HepG2 (cell line): ENCODE measurements around the gene TST. TPM values are rescaled to one million over a fixed set of nuclear protein-coding genes. Genes with fewer than 3 reads are reported as not detected.

Source experiments
- E2F1 ChIP-seq: sonication (generic); formaldehyde crosslinking; IDR thresholded peaks from 2 replicates; pipeline ENCODE4 v1.5.0; 2020; ENCODE audit warnings: missing genetic modification reagents
- HNRNPK ChIP-seq: fragments of 200-400 bp; formaldehyde crosslinking; IDR thresholded peaks from 2 replicates; pipeline ENCODE4 v1.6.1; 2018; ENCODE audit warnings: low read length, low read depth, moderate library complexity, mild to moderate bottlenecking; ENCODE audit not compliant: poor library complexity, severe bottlenecking
- HNRNPLL ChIP-seq: fragments of 200-400 bp; formaldehyde crosslinking; IDR thresholded peaks from 2 replicates; pipeline ENCODE4 v1.6.1; 2017; ENCODE audit warnings: mild to moderate bottlenecking, low read depth, low read length; ENCODE audit not compliant: poor library complexity, severe bottlenecking
- ISL2 ChIP-seq: sonication (generic); formaldehyde crosslinking; IDR thresholded peaks from 2 replicates; pipeline ENCODE4 v1.5.0; 2020; ENCODE audit warnings: missing genetic modification reagents
- KDM2A ChIP-seq: sonication (generic); formaldehyde crosslinking; IDR thresholded peaks from 2 replicates; pipeline ENCODE4 v1.4.0; 2020; ENCODE audit warnings: low read depth, missing genetic modification reagents, borderline replicate concordance
- KDM5B ChIP-seq: sonication (generic); formaldehyde crosslinking; IDR thresholded peaks from 2 replicates; pipeline ENCODE4 v1.4.0; 2020; ENCODE audit warnings: missing genetic modification reagents, mild to moderate bottlenecking, borderline replicate concordance
- MLX ChIP-seq: IDR thresholded peaks from 2 replicates; pipeline ENCODE4 v1.6.1; 2016
- NR2C2 ChIP-seq: sonication (generic); formaldehyde crosslinking; IDR thresholded peaks from 2 replicates; pipeline ENCODE4 v1.4.0; 2020; ENCODE audit warnings: missing genetic modification reagents, mild to moderate bottlenecking, moderate library complexity, borderline replicate concordance
- PATZ1 ChIP-seq: sonication (generic); formaldehyde crosslinking; IDR thresholded peaks from 2 replicates; pipeline ENCODE4 v1.4.0; 2020; ENCODE audit warnings: missing genetic modification reagents
- PHF21A ChIP-seq: sonication (generic); formaldehyde crosslinking; IDR thresholded peaks from 2 replicates; pipeline ENCODE4 v1.5.0; 2020; ENCODE audit warnings: mild to moderate bottlenecking, missing genetic modification reagents
- THAP11 ChIP-seq: IDR thresholded peaks from 2 replicates; pipeline ENCODE4 v1.6.1; 2016; ENCODE audit warnings: missing biosample characterization, missing genetic modification reagents
- ZBTB20 ChIP-seq: sonication (generic); formaldehyde crosslinking; IDR thresholded peaks from 2 replicates; pipeline ENCODE4 v1.8.1; 2023; ENCODE audit warnings: missing genetic modification reagents, low read depth, mild to moderate bottlenecking, borderline replicate concordance
- ZC3H13 ChIP-seq: sonication (generic); formaldehyde crosslinking; IDR thresholded peaks from 2 replicates; pipeline ENCODE4 v1.8.1; 2023; ENCODE audit warnings: mild to moderate bottlenecking, missing genetic modification reagents, moderate library complexity
- ZNF10 ChIP-seq: sonication (generic); formaldehyde crosslinking; IDR thresholded peaks from 2 replicates; pipeline ENCODE4 v1.4.0; 2020; ENCODE audit warnings: mild to moderate bottlenecking, low read depth, missing genetic modification reagents, borderline replicate concordance
- ZNF136 ChIP-seq: sonication (generic); formaldehyde crosslinking; IDR thresholded peaks from 2 replicates; pipeline ENCODE4 v1.8.1; 2022; ENCODE audit warnings: low read depth, mild to moderate bottlenecking, moderate library complexity, missing genetic modification reagents
- ZNF160 ChIP-seq: sonication (generic); formaldehyde crosslinking; IDR thresholded peaks from 2 replicates; pipeline ENCODE4 v1.8.0; 2022; ENCODE audit warnings: mild to moderate bottlenecking, inconsistent platforms, missing genetic modification reagents
- ZNF337 ChIP-seq: sonication (generic); formaldehyde crosslinking; IDR thresholded peaks from 2 replicates; pipeline ENCODE4 v1.5.1; 2020; ENCODE audit warnings: missing genetic modification reagents, low read depth, mild to moderate bottlenecking, borderline replicate concordance
- ZNF737 ChIP-seq: sonication (generic); formaldehyde crosslinking; IDR thresholded peaks from 2 replicates; pipeline ENCODE4 v1.5.0; 2020; ENCODE audit warnings: missing genetic modification reagents, mild to moderate bottlenecking, borderline replicate concordance
- ZNF768 ChIP-seq: sonication (generic); formaldehyde crosslinking; IDR thresholded peaks from 2 replicates; pipeline ENCODE4 v1.4.0; 2020; ENCODE audit warnings: missing genetic modification reagents
- ZNF773 ChIP-seq: sonication (generic); formaldehyde crosslinking; IDR thresholded peaks from 2 replicates; pipeline ENCODE4 v1.4.0; 2020; ENCODE audit warnings: missing genetic modification reagents, borderline replicate concordance
- polyA plus RNA-seq, 8 experiments: library from polyadenylated mRNA; depleted of rRNA in 3 of 8; stranded (reverse) in 7 of 8; unstranded in 1 of 8; fragments of >200 nt; fragmentation: Illumina TruSeq in 4 of 8; extraction: Trizol in 4 of 8; gene quantifications; 2 replicates each; pipeline versions ENCODE4 v1.2.1 to v1.2.3, GENCODE V29; 2011 to 2016; ENCODE audit warnings: low read depth in 4 of 8, missing spikeins in 1 of 8, mixed read lengths in 1 of 8; ENCODE audit not compliant: insufficient read depth in 1 of 8
- total RNA-seq, 5 experiments: library from RNA; depleted of rRNA; stranded (reverse); fragments of >200 nt; fragmentation: Illumina TruSeq; extraction: Trizol; gene quantifications; 2 replicates each; pipeline ENCODE4 v1.2.3, GENCODE V29; 2016; ENCODE audit warnings: low read depth in 1 of 5
- TF ChIP-seq, protein P1 (sequence below): sonication (generic); formaldehyde crosslinking; IDR thresholded peaks from 2 replicates; pipeline ENCODE4 v1.9.0; 2021; ENCODE audit warnings: missing genetic modification reagents, borderline replicate concordance

The TST gene
- total and polyA plus RNA-seq, 2 of the 13 experiments (the other 11 are each of a cell fraction or from before 2014, with no cell fraction given): 44.6 to 63.6 TPM

DNA sequence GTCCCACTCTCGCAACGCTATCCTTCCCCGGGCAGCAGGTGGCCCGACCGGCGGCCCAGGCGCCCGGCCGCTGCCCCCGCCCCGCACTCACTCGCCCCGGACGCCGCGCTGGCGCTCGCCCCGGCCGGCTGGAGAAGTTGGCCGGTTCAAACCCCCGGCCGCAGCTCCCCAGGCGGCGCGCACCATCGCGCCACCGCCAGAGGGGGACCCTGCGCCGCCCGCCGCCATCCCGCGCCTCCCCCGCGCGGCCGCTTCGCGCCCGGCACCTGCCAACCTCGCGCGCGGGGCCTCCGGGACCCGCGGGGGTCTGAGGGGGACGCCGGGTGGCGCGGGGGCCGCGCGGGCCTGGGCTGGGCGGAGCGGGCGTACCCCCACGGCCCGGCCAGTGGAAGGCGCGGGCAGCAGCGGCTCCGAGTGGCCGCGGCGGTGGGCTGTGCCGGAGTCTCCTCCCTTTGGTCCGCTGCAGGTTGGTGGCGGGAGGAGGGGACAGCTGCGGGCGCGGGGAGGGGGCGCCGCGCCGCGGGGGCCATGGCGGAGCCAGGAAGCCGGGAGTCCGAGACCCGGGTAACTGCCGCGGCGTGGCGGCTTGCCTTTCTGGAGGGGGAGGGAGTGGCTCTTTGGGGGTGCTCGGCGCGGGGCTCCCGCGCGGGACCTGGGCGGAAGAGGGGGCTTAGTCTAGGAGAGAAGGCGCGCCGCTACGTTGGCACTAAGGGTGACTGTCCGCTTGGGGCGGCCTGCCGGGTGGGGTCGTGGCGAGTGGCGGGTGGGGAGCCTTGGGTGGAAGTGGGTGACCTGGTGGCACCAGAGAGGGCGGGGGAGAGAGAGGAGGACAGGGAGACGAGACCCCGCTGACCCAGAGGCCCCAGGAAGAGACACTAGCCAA, at the start of gene TST, which contains the start of gene MPST (continued):
- 0 out of 2 replicates have a peak, but pooled peaks have one; percentile 28 for TF ChIP-seq ZBTB20
- TF ChIP-seq ZNF773: peak; percentile 83; the same call in 1 of the 2 replicates
- no peak for TF ChIP-seq ZNF10 (CRISPR knock-in tag)
- TF ChIP-seq ISL2: 0 out of 2 replicates have a peak, but pooled peaks have one; percentile 14
- TF ChIP-seq ZNF768: peak; percentile 32; the same call in 1 of the 2 replicates
- TF ChIP-seq HNRNPK: peak; percentile 75
- peak; percentile 61; the same call in 1 of the 2 replicates for TF ChIP-seq ZC3H13 (CRISPR knock-in tag)
- TF ChIP-seq ZNF136: no peak
- TF ChIP-seq HNRNPLL: peak; percentile 41
- no peak for TF ChIP-seq THAP11 (CRISPR knock-in tag)
- TF ChIP-seq NR2C2 (CRISPR knock-in tag): no peak
- TF ChIP-seq E2F1: no peak
- no peak for TF ChIP-seq MLX
- TF ChIP-seq KDM5B: no peak; the same call in none of the 2 replicates
- 0 out of 2 replicates have a peak, but pooled peaks have one; percentile 63 for TF ChIP-seq ZNF737 (CRISPR knock-in tag)
- TF ChIP-seq ZNF160 (CRISPR knock-in tag): 0 out of 2 replicates have a peak, but pooled peaks have one; percentile 23
- TF ChIP-seq, protein P1, sequence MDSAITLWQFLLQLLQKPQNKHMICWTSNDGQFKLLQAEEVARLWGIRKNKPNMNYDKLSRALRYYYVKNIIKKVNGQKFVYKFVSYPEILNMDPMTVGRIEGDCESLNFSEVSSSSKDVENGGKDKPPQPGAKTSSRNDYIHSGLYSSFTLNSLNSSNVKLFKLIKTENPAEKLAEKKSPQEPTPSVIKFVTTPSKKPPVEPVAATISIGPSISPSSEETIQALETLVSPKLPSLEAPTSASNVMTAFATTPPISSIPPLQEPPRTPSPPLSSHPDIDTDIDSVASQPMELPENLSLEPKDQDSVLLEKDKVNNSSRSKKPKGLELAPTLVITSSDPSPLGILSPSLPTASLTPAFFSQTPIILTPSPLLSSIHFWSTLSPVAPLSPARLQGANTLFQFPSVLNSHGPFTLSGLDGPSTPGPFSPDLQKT: no peak
- TF ChIP-seq KDM2A: no peak
- peak; percentile 20; the same call in 1 of the 2 replicates for TF ChIP-seq PHF21A
- TF ChIP-seq PATZ1: peak; percentile 71
- no peak for TF ChIP-seq ZNF337 (CRISPR knock-in tag)
